ENCODE results near the gene RAB23.

- TF ChIP-seq CTCF (IDR thresholded peaks at IDR 0.05) (no peak), ZFX (IDR thresholded peaks at IDR 0.05; ENCODE audit: borderline replicate concordance) (no peak)
Measured at GRCh38 chr6:57259064-57259463, 37.0 kb upstream of the RAB23 start.
